WTC11 (cell line): ENCODE results near the gene PAK6. TPM values are rescaled to one million over a fixed set of nuclear protein-coding genes. Genes with fewer than 3 reads are reported as not detected.

ENCODE experiments used
- ATAC-seq: fragments of 200-7000 bp; cut with Tn5 transposase; 2 replicates; pipeline ENCODE4 v1.10.0; 2021; ENCODE audit warnings: mild to moderate bottlenecking, moderate library complexity
- CTCF ChIA-PET: fragments of 300-600 bp; sonication (Branson Sonifier 250); formaldehyde crosslinking; loops from one replicate; lab custom pipeline; 2021; ENCODE audit warnings: antibody characterized with exemption; lab: Charles Lee
- POLR2A ChIA-PET: fragments of 350-600 bp; sonication (Branson Sonifier 250); formaldehyde crosslinking; loops from one replicate; lab custom pipeline; 2021; ENCODE audit warnings: antibody characterized with exemption; lab: Charles Lee
- DNase-seq: peaks from one replicate; pipeline ENCODE4 v3.0.0; 2021; ENCODE audit warnings: low spot score
- H3K27ac Mint-ChIP-seq: 2 replicates; pipeline ENCODE4 v1.8.0; 2021; ENCODE audit warnings: mixed read lengths
- H3K27me3 Mint-ChIP-seq: 2 replicates; pipeline ENCODE4 v1.8.0; 2021; ENCODE audit warnings: low read depth, mild to moderate bottlenecking, moderate library complexity, mixed read lengths
- H3K36me3 Mint-ChIP-seq: 2 replicates; pipeline ENCODE4 v1.8.0; 2021; ENCODE audit warnings: mixed read lengths
- H3K4me1 Mint-ChIP-seq: 2 replicates; pipeline ENCODE4 v1.8.0; 2022; ENCODE audit warnings: mixed read lengths
- H3K4me3 Mint-ChIP-seq: 2 replicates; pipeline ENCODE4 v1.8.0; 2021; ENCODE audit warnings: mild to moderate bottlenecking, moderate library complexity, mixed read lengths
- H3K9me3 Mint-ChIP-seq: 2 replicates; pipeline ENCODE4 v1.8.0; 2021; ENCODE audit warnings: mixed read lengths
- ATF1 ChIP-seq: sonication (generic); formaldehyde crosslinking; IDR thresholded peaks from 2 replicates; pipeline ENCODE4 v1.8.1; 2023; ENCODE audit warnings: mild to moderate bottlenecking, moderate library complexity, missing genetic modification reagents
- EMX1 ChIP-seq: fragments of 250-450 bp; sonication (Bioruptor Pico); IDR thresholded peaks from 2 replicates; pipeline ENCODE4 v1.8.0; 2021; ENCODE audit warnings: mild to moderate bottlenecking
- ETV6 ChIP-seq: sonication (generic); formaldehyde crosslinking; IDR thresholded peaks from 2 replicates; pipeline ENCODE4 v1.8.1; 2022; ENCODE audit warnings: mild to moderate bottlenecking, missing genetic modification reagents
- GRHL2 ChIP-seq: fragments of 250-450 bp; sonication (Bioruptor Pico); IDR thresholded peaks from 2 replicates; pipeline ENCODE4 v1.8.0; 2022; ENCODE audit warnings: mild to moderate bottlenecking, moderate library complexity; ENCODE audit not compliant: insufficient replicate concordance, severe bottlenecking
- IRF2 ChIP-seq: sonication (generic); formaldehyde crosslinking; IDR thresholded peaks from 2 replicates; pipeline ENCODE4 v1.8.0; 2022; ENCODE audit warnings: low read depth, missing genetic modification reagents, borderline replicate concordance
- JAZF1 ChIP-seq: fragments of 250-450 bp; sonication (Bioruptor Pico); IDR thresholded peaks from 2 replicates; pipeline ENCODE4 v1.9.0; 2021; ENCODE audit warnings: moderate library complexity, mild to moderate bottlenecking, inconsistent platforms
- KAT7 ChIP-seq: sonication (generic); formaldehyde crosslinking; IDR thresholded peaks from 2 replicates; pipeline ENCODE4 v1.8.1; 2023; ENCODE audit warnings: missing genetic modification reagents, mild to moderate bottlenecking, borderline replicate concordance
- NFATC4 ChIP-seq: fragments of 250-450 bp; sonication (Bioruptor Pico); IDR thresholded peaks from 2 replicates; pipeline ENCODE4 v1.9.0; 2021; ENCODE audit warnings: mild to moderate bottlenecking
- NFYB ChIP-seq: sonication (generic); formaldehyde crosslinking; conservative IDR thresholded peaks from 2 replicates; pipeline ENCODE4 v1.8.0; 2022; ENCODE audit warnings: low read depth, missing genetic modification reagents
- PRDM15 ChIP-seq: sonication (generic); formaldehyde crosslinking; IDR thresholded peaks from 2 replicates; pipeline ENCODE4 v1.8.0; 2022; ENCODE audit warnings: missing genetic modification reagents
- SMAD4 ChIP-seq: sonication (generic); formaldehyde crosslinking; IDR thresholded peaks from 2 replicates; pipeline ENCODE4 v1.8.0; 2022; ENCODE audit warnings: mild to moderate bottlenecking, missing genetic modification reagents
- ZBTB21 ChIP-seq: sonication (generic); formaldehyde crosslinking; IDR thresholded peaks from 2 replicates; pipeline ENCODE4 v1.8.1; 2023; ENCODE audit warnings: mild to moderate bottlenecking, missing genetic modification reagents, borderline replicate concordance
- ZNF423 ChIP-seq: fragments of 250-450 bp; sonication (Bioruptor Pico); IDR thresholded peaks from 2 replicates; pipeline ENCODE4 v2.1.2; 2022; ENCODE audit warnings: mild to moderate bottlenecking, moderate library complexity
- total RNA-seq: library from RNA; stranded (reverse); gene quantifications from 3 replicates; pipeline ENCODE4 v1.2.3, GENCODE V29; 2021
- TF ChIP-seq, protein P1 (sequence below): sonication (generic); formaldehyde crosslinking; IDR thresholded peaks from 2 replicates; pipeline ENCODE4 v1.8.1; 2023; ENCODE audit warnings: mild to moderate bottlenecking, missing genetic modification reagents, moderate library complexity
- TF ChIP-seq, protein P2 (sequence below): fragments of 250-450 bp; sonication (Bioruptor Pico); IDR thresholded peaks from 2 replicates; pipeline ENCODE4 v1.9.0; 2021; ENCODE audit warnings: mild to moderate bottlenecking, borderline replicate concordance
- TF ChIP-seq, protein P3 (sequence below): sonication (generic); formaldehyde crosslinking; conservative IDR thresholded peaks from 2 replicates; pipeline ENCODE4 v1.8.1; 2022; ENCODE audit warnings: mild to moderate bottlenecking, missing genetic modification reagents
- TF ChIP-seq, protein P4 (sequence below): sonication (generic); formaldehyde crosslinking; IDR thresholded peaks from 2 replicates; pipeline ENCODE4 v1.8.1; 2022; ENCODE audit warnings: mild to moderate bottlenecking, missing genetic modification reagents, moderate library complexity, borderline replicate concordance
- TF ChIP-seq, protein P5 (sequence below): fragments of 250-450 bp; sonication (Bioruptor Pico); IDR thresholded peaks from 2 replicates; pipeline ENCODE4 v1.9.0; 2021; ENCODE audit warnings: mild to moderate bottlenecking
- TF ChIP-seq, protein P6 (sequence below): fragments of 250-450 bp; sonication (Bioruptor Pico); IDR thresholded peaks from 2 replicates; pipeline ENCODE4 v1.9.0; 2021; ENCODE audit warnings: moderate library complexity, mild to moderate bottlenecking, inconsistent platforms, borderline replicate concordance
- TF ChIP-seq, protein P7 (sequence below): fragments of 250-450 bp; sonication (Bioruptor Pico); IDR thresholded peaks from 2 replicates; pipeline ENCODE4 v2.1.2; 2022; ENCODE audit warnings: mild to moderate bottlenecking, moderate library complexity

The PAK6 gene
- total RNA-seq, 1 experiment from 2014 or later: 11.7 TPM

GRCh38 chr15:40300367-40300766 lies 61.5 kb downstream of the PAK6 start:
- no peak overlapping the region for H3K27ac Mint-ChIP-seq
- CTCF ChIA-PET: interaction anchor here (1.1 to 12.4 kb wide), 6 partner anchors 9 to 44 kb away, joined by 4 to 341 read pairs (median 26); partner anchors contain the start of gene ANKRD63
- DNase-seq (no peak), ATAC-seq (no peak)
- H3K36me3 Mint-ChIP-seq: peaks cover 18% of the 10 kb centered on the region
- H3K27me3 Mint-ChIP-seq: no peaks in the 10 kb centered on the region; the same call in 1 of the 2 replicates
- peaks cover 29% of the 10 kb centered on the region for H3K4me1 Mint-ChIP-seq
- peaks cover 16% of the 10 kb centered on the region for H3K9me3 Mint-ChIP-seq
- POLR2A ChIA-PET: interaction anchor here (1.8 kb wide), 1 partner anchor 9 kb away, joined by 6 read pairs; no protein-coding TSS in a partner anchor
- H3K4me3 Mint-ChIP-seq: no peak overlapping the region
- no peak for TF ChIP-seq ZBTB21 (CRISPR knock-in tag)
- TF ChIP-seq GRHL2 (CRISPR knock-in tag): no peak
- TF ChIP-seq, protein P1, sequence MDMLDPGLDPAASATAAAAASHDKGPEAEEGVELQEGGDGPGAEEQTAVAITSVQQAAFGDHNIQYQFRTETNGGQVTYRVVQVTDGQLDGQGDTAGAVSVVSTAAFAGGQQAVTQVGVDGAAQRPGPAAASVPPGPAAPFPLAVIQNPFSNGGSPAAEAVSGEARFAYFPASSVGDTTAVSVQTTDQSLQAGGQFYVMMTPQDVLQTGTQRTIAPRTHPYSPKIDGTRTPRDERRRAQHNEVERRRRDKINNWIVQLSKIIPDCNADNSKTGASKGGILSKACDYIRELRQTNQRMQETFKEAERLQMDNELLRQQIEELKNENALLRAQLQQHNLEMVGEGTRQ (CRISPR knock-in tag): no peak
- no peak for TF ChIP-seq ATF1 (CRISPR knock-in tag)
- TF ChIP-seq JAZF1: no peak
- no peak for TF ChIP-seq KAT7 (CRISPR knock-in tag)
- TF ChIP-seq, protein P2, sequence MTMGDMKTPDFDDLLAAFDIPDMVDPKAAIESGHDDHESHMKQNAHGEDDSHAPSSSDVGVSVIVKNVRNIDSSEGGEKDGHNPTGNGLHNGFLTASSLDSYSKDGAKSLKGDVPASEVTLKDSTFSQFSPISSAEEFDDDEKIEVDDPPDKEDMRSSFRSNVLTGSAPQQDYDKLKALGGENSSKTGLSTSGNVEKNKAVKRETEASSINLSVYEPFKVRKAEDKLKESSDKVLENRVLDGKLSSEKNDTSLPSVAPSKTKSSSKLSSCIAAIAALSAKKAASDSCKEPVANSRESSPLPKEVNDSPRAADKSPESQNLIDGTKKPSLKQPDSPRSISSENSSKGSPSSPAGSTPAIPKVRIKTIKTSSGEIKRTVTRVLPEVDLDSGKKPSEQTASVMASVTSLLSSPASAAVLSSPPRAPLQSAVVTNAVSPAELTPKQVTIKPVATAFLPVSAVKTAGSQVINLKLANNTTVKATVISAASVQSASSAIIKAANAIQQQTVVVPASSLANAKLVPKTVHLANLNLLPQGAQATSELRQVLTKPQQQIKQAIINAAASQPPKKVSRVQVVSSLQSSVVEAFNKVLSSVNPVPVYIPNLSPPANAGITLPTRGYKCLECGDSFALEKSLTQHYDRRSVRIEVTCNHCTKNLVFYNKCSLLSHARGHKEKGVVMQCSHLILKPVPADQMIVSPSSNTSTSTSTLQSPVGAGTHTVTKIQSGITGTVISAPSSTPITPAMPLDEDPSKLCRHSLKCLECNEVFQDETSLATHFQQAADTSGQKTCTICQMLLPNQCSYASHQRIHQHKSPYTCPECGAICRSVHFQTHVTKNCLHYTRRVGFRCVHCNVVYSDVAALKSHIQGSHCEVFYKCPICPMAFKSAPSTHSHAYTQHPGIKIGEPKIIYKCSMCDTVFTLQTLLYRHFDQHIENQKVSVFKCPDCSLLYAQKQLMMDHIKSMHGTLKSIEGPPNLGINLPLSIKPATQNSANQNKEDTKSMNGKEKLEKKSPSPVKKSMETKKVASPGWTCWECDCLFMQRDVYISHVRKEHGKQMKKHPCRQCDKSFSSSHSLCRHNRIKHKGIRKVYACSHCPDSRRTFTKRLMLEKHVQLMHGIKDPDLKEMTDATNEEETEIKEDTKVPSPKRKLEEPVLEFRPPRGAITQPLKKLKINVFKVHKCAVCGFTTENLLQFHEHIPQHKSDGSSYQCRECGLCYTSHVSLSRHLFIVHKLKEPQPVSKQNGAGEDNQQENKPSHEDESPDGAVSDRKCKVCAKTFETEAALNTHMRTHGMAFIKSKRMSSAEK (CRISPR knock-in tag): no peak
- no peak for TF ChIP-seq IRF2 (CRISPR knock-in tag)
- TF ChIP-seq NFYB (CRISPR knock-in tag): no peak
- TF ChIP-seq, protein P3, sequence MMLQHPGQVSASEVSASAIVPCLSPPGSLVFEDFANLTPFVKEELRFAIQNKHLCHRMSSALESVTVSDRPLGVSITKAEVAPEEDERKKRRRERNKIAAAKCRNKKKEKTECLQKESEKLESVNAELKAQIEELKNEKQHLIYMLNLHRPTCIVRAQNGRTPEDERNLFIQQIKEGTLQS: no peak
- no peak for TF ChIP-seq NFATC4
- TF ChIP-seq ZNF423 (CRISPR knock-in tag): no peak
- no peak for TF ChIP-seq PRDM15 (CRISPR knock-in tag)
- TF ChIP-seq, protein P4, sequence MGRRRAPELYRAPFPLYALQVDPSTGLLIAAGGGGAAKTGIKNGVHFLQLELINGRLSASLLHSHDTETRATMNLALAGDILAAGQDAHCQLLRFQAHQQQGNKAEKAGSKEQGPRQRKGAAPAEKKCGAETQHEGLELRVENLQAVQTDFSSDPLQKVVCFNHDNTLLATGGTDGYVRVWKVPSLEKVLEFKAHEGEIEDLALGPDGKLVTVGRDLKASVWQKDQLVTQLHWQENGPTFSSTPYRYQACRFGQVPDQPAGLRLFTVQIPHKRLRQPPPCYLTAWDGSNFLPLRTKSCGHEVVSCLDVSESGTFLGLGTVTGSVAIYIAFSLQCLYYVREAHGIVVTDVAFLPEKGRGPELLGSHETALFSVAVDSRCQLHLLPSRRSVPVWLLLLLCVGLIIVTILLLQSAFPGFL (CRISPR knock-in tag): no peak
- TF ChIP-seq, all 79 proteins: peak for 0

DNA sequence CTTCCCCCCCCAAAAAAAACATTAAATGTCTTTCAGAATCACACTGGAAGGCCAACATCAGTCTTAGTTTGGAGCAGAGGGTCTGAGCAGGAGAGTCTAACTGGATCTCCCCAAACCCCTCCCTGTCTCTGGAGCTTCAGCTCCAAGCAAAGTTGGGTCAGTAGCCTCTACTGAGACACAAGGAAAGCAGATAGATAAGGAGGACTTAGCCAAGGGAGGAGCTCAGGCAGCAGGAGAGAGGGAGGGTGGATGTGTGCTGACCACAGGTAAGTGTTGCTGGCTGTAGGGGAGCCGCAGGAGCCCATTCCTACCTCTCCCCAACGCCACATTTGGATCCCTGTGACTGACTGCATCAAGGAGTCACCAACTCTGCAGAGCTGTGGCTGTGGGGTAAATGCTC lies 61.9 kb downstream of the PAK6 start:
- no peaks in the 10 kb centered on the region; the same call in 1 of the 2 replicates for H3K27me3 Mint-ChIP-seq
- H3K4me3 Mint-ChIP-seq: no peak overlapping the region
- CTCF ChIA-PET: interaction anchor here (1.1 to 12.4 kb wide), 12 partner anchors 9 to 255 kb away, joined by 3 to 341 read pairs (median 10); partner anchors contain the start of genes ANKRD63, INAFM2 and PAK6
- TF ChIP-seq EMX1 (CRISPR knock-in tag): no peak
- no peak for TF ChIP-seq SMAD4 (CRISPR knock-in tag)
- TF ChIP-seq, protein P5, sequence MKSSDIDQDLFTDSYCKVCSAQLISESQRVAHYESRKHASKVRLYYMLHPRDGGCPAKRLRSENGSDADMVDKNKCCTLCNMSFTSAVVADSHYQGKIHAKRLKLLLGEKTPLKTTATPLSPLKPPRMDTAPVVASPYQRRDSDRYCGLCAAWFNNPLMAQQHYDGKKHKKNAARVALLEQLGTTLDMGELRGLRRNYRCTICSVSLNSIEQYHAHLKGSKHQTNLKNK: no peak
- no peak for TF ChIP-seq ETV6 (CRISPR knock-in tag)
- TF ChIP-seq, protein P1 (CRISPR knock-in tag): no peak
- TF ChIP-seq, protein P6, sequence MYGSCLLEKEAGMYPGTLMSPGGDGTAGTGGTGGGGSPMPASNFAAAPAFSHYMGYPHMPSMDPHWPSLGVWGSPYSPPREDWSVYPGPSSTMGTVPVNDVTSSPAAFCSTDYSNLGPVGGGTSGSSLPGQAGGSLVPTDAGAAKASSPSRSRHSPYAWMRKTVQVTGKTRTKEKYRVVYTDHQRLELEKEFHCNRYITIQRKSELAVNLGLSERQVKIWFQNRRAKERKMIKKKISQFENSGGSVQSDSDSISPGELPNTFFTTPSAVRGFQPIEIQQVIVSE (CRISPR knock-in tag): no peak
- TF ChIP-seq, protein P7, sequence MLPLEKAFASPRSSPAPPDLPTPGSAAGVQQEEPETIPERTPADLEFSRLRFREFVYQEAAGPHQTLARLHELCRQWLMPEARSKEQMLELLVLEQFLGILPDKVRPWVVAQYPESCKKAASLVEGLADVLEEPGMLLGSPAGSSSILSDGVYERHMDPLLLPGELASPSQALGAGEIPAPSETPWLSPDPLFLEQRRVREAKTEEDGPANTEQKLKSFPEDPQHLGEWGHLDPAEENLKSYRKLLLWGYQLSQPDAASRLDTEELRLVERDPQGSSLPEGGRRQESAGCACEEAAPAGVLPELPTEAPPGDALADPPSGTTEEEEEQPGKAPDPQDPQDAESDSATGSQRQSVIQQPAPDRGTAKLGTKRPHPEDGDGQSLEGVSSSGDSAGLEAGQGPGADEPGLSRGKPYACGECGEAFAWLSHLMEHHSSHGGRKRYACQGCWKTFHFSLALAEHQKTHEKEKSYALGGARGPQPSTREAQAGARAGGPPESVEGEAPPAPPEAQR (CRISPR knock-in tag): no peak

More for the DNA sequence above, 61.9 kb downstream of the PAK6 start:
- Mint-ChIP-seq H3K9me3 (peaks cover 16% of the 10 kb centered on the region), H3K4me1 (peaks cover 26% of the 10 kb centered on the region), H3K27ac (no peak overlapping the region), H3K36me3 (peaks cover 18% of the 10 kb centered on the region)
- no peak for DNase-seq
- POLR2A ChIA-PET: interaction anchor here (0.9 to 1.8 kb wide), 3 partner anchors 10 to 17 kb away, joined by 4 to 6 read pairs (median 5); no protein-coding TSS in a partner anchor
- ATAC-seq: no peak
